Hepatocyte (in vitro differentiated cells): ENCODE data around the gene FER1L5.

Experiments used
- EZH2 ChIP-seq: fragments of 200-600 bp; sonication (generic); IDR thresholded peaks from 2 replicates; pipeline ENCODE4 v1.6.1; 2016; ENCODE audit warnings: antibody characterized with exemption, mild to moderate bottlenecking, borderline replicate concordance
- EZH2phosphoT487 ChIP-seq: fragments of 200-600 bp; sonication (generic); IDR thresholded peaks from one replicate; pipeline ENCODE4 v1.6.1; 2018; ENCODE audit warnings: antibody characterized with exemption, mild to moderate bottlenecking, low read depth, moderate library complexity; ENCODE audit not compliant: unreplicated experiment, severe bottlenecking
- TF ChIP-seq, protein P1 (sequence below): fragments of 200-600 bp; sonication (generic); IDR thresholded peaks from 2 replicates; pipeline ENCODE4 v1.5.1; 2016; ENCODE audit warnings: antibody characterized with exemption, mild to moderate bottlenecking; ENCODE audit not compliant: poor library complexity

DNA sequence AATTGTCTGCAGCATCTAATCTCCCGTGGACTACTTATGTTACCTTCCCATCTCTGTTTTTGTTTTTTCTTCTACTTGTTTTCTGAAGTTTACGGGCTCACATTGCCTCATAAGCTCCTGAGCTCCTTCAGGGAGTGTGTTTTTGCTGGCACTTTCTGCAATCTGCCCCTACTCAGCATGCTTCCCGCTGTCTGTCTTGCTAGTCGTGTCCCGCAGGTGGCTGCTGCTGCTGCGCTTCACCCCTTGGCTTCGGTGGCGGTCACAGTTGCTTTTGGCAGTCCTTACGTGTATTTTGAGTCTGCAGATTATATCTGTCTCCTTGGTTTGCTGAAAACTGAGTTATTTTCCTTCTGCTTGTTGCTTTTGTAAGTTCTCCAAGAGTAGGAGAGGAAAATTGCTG, 37.3 kb downstream of the FER1L5 start:
- TF ChIP-seq, protein P1, sequence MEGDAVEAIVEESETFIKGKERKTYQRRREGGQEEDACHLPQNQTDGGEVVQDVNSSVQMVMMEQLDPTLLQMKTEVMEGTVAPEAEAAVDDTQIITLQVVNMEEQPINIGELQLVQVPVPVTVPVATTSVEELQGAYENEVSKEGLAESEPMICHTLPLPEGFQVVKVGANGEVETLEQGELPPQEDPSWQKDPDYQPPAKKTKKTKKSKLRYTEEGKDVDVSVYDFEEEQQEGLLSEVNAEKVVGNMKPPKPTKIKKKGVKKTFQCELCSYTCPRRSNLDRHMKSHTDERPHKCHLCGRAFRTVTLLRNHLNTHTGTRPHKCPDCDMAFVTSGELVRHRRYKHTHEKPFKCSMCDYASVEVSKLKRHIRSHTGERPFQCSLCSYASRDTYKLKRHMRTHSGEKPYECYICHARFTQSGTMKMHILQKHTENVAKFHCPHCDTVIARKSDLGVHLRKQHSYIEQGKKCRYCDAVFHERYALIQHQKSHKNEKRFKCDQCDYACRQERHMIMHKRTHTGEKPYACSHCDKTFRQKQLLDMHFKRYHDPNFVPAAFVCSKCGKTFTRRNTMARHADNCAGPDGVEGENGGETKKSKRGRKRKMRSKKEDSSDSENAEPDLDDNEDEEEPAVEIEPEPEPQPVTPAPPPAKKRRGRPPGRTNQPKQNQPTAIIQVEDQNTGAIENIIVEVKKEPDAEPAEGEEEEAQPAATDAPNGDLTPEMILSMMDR: no peak
- no peak for TF ChIP-seq EZH2
- TF ChIP-seq EZH2phosphoT487: no peak
